ENCODE data around the gene USP13. TPM values are rescaled to one million over a fixed set of nuclear protein-coding genes. Genes with fewer than 3 reads are reported as not detected.
A peak's percentile ranks its signal among the peaks of the same experiment; 100 is the strongest.

Gene USP13
- total and polyA plus RNA-seq, 2 of the 13 experiments (the other 11 are each of a cell fraction or from before 2014, with no cell fraction given): 15.9 to 36.7 TPM

DNA sequence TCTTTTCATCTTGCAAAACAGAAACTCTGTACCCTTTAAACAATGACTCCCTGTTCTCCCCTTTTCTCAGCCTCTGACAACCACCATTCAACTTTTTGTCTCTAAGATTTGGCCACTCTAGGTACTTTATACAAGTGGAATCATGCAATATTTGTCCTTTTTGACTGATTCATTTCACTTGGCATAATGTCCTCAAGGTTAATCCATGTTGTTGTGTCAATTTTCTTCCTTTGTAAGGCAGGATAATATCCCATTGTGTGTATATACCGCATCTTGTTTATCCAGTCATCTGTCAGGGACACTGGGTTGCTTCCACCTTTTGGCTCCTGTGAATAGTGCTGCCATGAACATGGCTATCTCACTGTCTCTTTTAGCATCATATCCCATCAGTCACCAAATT, 10.3 kb downstream of the USP13 start (continued):
- TF ChIP-seq FUBP1 (CRISPR knock-in tag; IDR thresholded peaks at IDR 0.05; ENCODE audit: borderline replicate concordance) (no peak), TAF1 (CRISPR knock-in tag; IDR thresholded peaks at IDR 0.05) (no peak), HMG20A (CRISPR knock-in tag; IDR thresholded peaks at IDR 0.05; ENCODE audit: borderline replicate concordance) (peak; percentile 66; the same call in 1 of the 2 replicates), ZKSCAN1 (IDR thresholded peaks at IDR 0.05; ENCODE audit: low read length) (no peak), CC2D1A (CRISPR knock-in tag; IDR thresholded peaks at IDR 0.05) (no peak), RBM22 (optimal IDR thresholded peaks at IDR 0.05; ENCODE audit: low read length) (peak; percentile 38), ZNF790 (CRISPR knock-in tag; IDR thresholded peaks at IDR 0.05; ENCODE audit: borderline replicate concordance) (no peak), ZNF335 (CRISPR knock-in tag; IDR thresholded peaks at IDR 0.05) (no peak)

- H3K9me3 ChIP-seq (ENCODE audit: low read length): no peaks in the 10 kb centered on the region
- ChIA-PET CTCF (ENCODE audit: low intra/inter-chr PET ratio, low total read pairs) (no interaction called here), POLR2A (no interaction called here)
- no peak overlapping the region for H3K4me3 ChIP-seq (replicated peaks in 1 of 3; ENCODE audit: insufficient read depth in 1 of 3, low read depth in 2 of 3, low read length in 3 of 3)
- intact Hi-C loops (cut with micrococcal nuclease; ENCODE audit: unreplicated experiment): no loop called here
- H2AFZ ChIP-seq (ENCODE audit: low read length): no peak overlapping the region
- BruUV-seq (replicated peaks): no TSS peak
- no peak overlapping the region for H3K9ac ChIP-seq (ENCODE audit: insufficient read depth, low read depth, low read length)
- H3K4me2 ChIP-seq (ENCODE audit: low read depth, low read length): no peak overlapping the region
- peaks cover 76% of the 10 kb centered on the region for H3K4me1 ChIP-seq (ENCODE audit: insufficient read depth, low read length)
- H3K36me3 ChIP-seq (replicated peaks in 1 of 2; ENCODE audit: control insufficient read depth in 1 of 2, insufficient read depth in 2 of 2, low read length in 2 of 2): no peaks in the 10 kb centered on the region; a peak in 2 of 5 replicates
- H4K20me1 ChIP-seq (ENCODE audit: insufficient read depth, low read length): no peaks in the 10 kb centered on the region
- no peaks in the 10 kb centered on the region for H3K27me3 ChIP-seq (ENCODE audit: control insufficient read depth in 1 of 2, insufficient read depth in 2 of 2, low read length in 2 of 2)
- H3K27ac ChIP-seq (ENCODE audit: extremely low read length, insufficient read depth, low read length): no peak overlapping the region
- FAIRE-seq: no peak
- peaks cover 90% of the 10 kb centered on the region for H3K79me2 ChIP-seq (ENCODE audit: insufficient read depth, low read length)
- in situ Hi-C loops (cut with HindIII; ENCODE audit: extremely low pct_ligation_motif_present, low pct_unique_long_range_greater_than_20kb): no loop called here
- no peak for DNase-seq (ENCODE audit: low spot score)
- WGBS (ENCODE audit: low lambda C conversion rate): 94% methylated on average over 1 of the region's 1 CpG
- ATAC-seq: no peak
- no peak for TF ChIP-seq ZNF709 (CRISPR knock-in tag; IDR thresholded peaks at IDR 0.05)
- TF ChIP-seq ZNF543 (CRISPR knock-in tag; IDR thresholded peaks at IDR 0.05): no peak
- TF ChIP-seq, protein P1, sequence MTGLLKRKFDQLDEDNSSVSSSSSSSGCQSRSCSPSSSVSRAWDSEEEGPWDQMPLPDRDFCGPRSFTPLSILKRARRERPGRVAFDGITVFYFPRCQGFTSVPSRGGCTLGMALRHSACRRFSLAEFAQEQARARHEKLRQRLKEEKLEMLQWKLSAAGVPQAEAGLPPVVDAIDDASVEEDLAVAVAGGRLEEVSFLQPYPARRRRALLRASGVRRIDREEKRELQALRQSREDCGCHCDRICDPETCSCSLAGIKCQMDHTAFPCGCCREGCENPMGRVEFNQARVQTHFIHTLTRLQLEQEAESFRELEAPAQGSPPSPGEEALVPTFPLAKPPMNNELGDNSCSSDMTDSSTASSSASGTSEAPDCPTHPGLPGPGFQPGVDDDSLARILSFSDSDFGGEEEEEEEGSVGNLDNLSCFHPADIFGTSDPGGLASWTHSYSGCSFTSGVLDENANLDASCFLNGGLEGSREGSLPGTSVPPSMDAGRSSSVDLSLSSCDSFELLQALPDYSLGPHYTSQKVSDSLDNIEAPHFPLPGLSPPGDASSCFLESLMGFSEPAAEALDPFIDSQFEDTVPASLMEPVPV (CRISPR knock-in tag; IDR thresholded peaks at IDR 0.05): no peak
- TF ChIP-seq, protein P2, sequence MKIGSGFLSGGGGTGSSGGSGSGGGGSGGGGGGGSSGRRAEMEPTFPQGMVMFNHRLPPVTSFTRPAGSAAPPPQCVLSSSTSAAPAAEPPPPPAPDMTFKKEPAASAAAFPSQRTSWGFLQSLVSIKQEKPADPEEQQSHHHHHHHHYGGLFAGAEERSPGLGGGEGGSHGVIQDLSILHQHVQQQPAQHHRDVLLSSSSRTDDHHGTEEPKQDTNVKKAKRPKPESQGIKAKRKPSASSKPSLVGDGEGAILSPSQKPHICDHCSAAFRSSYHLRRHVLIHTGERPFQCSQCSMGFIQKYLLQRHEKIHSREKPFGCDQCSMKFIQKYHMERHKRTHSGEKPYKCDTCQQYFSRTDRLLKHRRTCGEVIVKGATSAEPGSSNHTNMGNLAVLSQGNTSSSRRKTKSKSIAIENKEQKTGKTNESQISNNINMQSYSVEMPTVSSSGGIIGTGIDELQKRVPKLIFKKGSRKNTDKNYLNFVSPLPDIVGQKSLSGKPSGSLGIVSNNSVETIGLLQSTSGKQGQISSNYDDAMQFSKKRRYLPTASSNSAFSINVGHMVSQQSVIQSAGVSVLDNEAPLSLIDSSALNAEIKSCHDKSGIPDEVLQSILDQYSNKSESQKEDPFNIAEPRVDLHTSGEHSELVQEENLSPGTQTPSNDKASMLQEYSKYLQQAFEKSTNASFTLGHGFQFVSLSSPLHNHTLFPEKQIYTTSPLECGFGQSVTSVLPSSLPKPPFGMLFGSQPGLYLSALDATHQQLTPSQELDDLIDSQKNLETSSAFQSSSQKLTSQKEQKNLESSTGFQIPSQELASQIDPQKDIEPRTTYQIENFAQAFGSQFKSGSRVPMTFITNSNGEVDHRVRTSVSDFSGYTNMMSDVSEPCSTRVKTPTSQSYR (CRISPR knock-in tag; IDR thresholded peaks at IDR 0.05; ENCODE audit: borderline replicate concordance): no peak
- TF ChIP-seq NR2F2 (IDR thresholded peaks at IDR 0.05; ENCODE audit: borderline replicate concordance, low read depth): no peak
- TF ChIP-seq AGO1 (IDR thresholded peaks at IDR 0.05; ENCODE audit: low read depth, low read length, poor library complexity, severe bottlenecking): no peak
- TF ChIP-seq EZH2 (conservative IDR thresholded peaks at IDR 0.05; ENCODE audit: low read depth, low read length): no peak
- TF ChIP-seq GTF2F1 (IDR thresholded peaks at IDR 0.05; ENCODE audit: low read length): no peak
- TF ChIP-seq ZNF343 (CRISPR knock-in tag; IDR thresholded peaks at IDR 0.05): no peak
- TF ChIP-seq ISX (CRISPR knock-in tag; conservative IDR thresholded peaks at IDR 0.05): no peak
- no peak for TF ChIP-seq ZFYVE20 (CRISPR knock-in tag; IDR thresholded peaks at IDR 0.05; ENCODE audit: borderline replicate concordance, low read depth)
- no peak for TF ChIP-seq SP1 (IDR thresholded peaks at IDR 0.05)
- no peak for TF ChIP-seq SP1 (CRISPR knock-in tag; IDR thresholded peaks at IDR 0.05)
These were observed 13.2 kb downstream of the USP13 start for GRCh38 chr3:179666030-179666429.

Data from HepG2 (cell line).